Measurements from ENCODE around the gene TNXB.
A peak's percentile ranks its signal among the peaks of the same experiment; 100 is the strongest.

GRCh38 chr6:32116674-32117073 lies 7.5 kb upstream of the TNXB start:
- TF ChIP-seq POLR2AphosphoS5 (IDR thresholded peaks at IDR 0.05) (no peak), CTCF (IDR thresholded peaks at IDR 0.05; ENCODE audit: poor library complexity, severe bottlenecking) (peak; percentile 61), EZH2 (IDR thresholded peaks at IDR 0.05; ENCODE audit: borderline replicate concordance, insufficient read depth, low read length, poor library complexity, severe bottlenecking) (no peak), EP300 (conservative IDR thresholded peaks at IDR 0.05; ENCODE audit: poor library complexity, severe bottlenecking) (no peak), TAF1 (IDR thresholded peaks at IDR 0.05; ENCODE audit: low read depth) (no peak), SMC3 (conservative IDR thresholded peaks at IDR 0.05; ENCODE audit: poor library complexity) (peak; percentile 50), RAD21 (conservative IDR thresholded peaks at IDR 0.05) (peak; percentile 16), REST (IDR thresholded peaks at IDR 0.05; ENCODE audit: borderline replicate concordance) (no peak), MXI1 (conservative IDR thresholded peaks at IDR 0.05; ENCODE audit: poor library complexity, severe bottlenecking) (no peak)

All from neural cell (in vitro differentiated cells).